Thyroid gland (tissue), 4 donors: Measurements from ENCODE around the gene MTMR4. TPM values are rescaled to one million over a fixed set of nuclear protein-coding genes. Genes with fewer than 3 reads are reported as not detected.
A peak's percentile ranks its signal among the peaks of the same experiment; 100 is the strongest.

ENCODE experiments used
- DNase-seq, 2 donors: peaks; one replicate each; pipeline ENCODE4 v3.0.0-alpha.2; 2019
- H3K27ac ChIP-seq, 3 donors: fragments of 200-600 bp; sonication (generic); 1 replicate in 2 of 3; 2 replicates in 1 of 3; pipeline ENCODE4 v1.5.1; 2016 to 2019; ENCODE audit warnings: mild to moderate bottlenecking in 1 of 3, moderate library complexity in 1 of 3
- H3K27me3 ChIP-seq: fragments of 200-600 bp; sonication (generic); one replicate; pipeline ENCODE4 v1.5.1; 2019
- H3K36me3 ChIP-seq, 2 donors: fragments of 200-600 bp; sonication (generic); one replicate each; pipeline ENCODE4 v1.5.1; 2016 to 2019
- H3K4me1 ChIP-seq, 2 donors: fragments of 200-600 bp; sonication (generic); one replicate each; pipeline ENCODE4 v1.5.1; 2017 to 2019
- H3K4me3 ChIP-seq, 3 donors: fragments of 200-600 bp; sonication (generic); replicated peaks in 1 of 3; 1 replicate in 2 of 3; 2 replicates in 1 of 3; pipeline ENCODE4 v1.5.1; 2016; ENCODE audit warnings: mild to moderate bottlenecking in 1 of 3
- H3K9me3 ChIP-seq: fragments of 200-600 bp; sonication (generic); one replicate; pipeline ENCODE4 v1.5.1; 2017
- POLR2A ChIP-seq, 2 donors: fragments of 450-650 bp; IDR thresholded peaks; one replicate each; pipeline ENCODE4 v1.6.1; 2017; ENCODE audit warnings: antibody characterized with exemption in 2 of 2, mild to moderate bottlenecking in 2 of 2, moderate library complexity in 1 of 2
- WGBS, 2 donors: methylation state at CpG; one replicate each; pipeline ENCODE4 v1.1.5; 2017; 5-methylcytosine and 5-hydroxymethylcytosine counted together
- intact Hi-C: fragments of 100-400 bp; cut with DNase I; formaldehyde crosslinking; loops from one replicate; pipeline ENCODE4 v1.15.1; 2023
- total RNA-seq, 4 donors: library from RNA; depleted of rRNA; stranded (reverse); fragments of >200 nt; gene quantifications; one replicate each; pipeline ENCODE4 v1.2.3, GENCODE V29; 2016
- TF ChIP-seq, protein P1 (sequence below), 6 experiments: fragments of 200-600 bp in 3 of 6; fragments of 450-650 bp in 3 of 6; sonication (generic) in 3 of 6; IDR thresholded peaks; one replicate each; pipeline ENCODE4 v1.5.1; 2016 to 2019; ENCODE audit warnings: antibody characterized with exemption in 6 of 6, mild to moderate bottlenecking in 2 of 6, inconsistent platforms in 1 of 6, moderate library complexity in 1 of 6

MTMR4 gene
- total RNA-seq, 4 donors from 2014 or later, result 35.1 to 97.8 (median 65.2) TPM

DNA sequence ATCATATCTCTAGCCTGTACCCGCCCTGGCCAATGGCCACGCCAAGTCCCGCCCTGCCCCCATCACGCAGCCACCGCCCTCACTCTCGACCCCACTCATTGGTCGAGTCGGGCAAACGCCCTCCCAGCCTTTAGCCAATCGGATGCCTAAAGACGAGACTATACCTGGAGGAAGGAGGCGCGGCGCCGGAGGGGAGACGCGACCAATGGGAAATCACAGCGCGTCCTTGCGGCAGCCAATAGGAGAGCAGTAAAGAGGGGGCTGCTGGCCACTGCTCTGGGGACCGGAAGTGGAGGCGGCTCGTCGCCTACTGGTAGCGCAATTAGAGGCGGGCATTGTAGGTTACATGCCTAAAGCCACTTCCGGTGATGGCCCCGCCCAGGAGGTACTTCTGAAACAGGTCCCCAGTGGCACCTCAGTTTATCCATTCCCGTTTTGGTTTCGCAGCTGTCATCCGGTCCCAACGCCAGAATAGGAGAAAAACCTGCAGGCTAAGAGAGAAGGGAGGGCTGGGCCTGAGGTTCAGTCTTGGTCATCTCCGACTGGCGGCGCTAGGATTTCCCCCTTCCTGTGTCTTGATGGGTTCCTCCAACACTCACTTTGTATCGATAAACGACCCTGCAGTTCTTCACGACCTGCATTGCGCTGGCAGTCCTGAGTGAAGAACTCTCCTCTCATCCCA is 3.6 kb upstream of the MTMR4 start:
- TF ChIP-seq POLR2A (IDR thresholded peaks at IDR 0.05), result peak in 1 of 2 donors; percentile 80
- TF ChIP-seq, protein P1, sequence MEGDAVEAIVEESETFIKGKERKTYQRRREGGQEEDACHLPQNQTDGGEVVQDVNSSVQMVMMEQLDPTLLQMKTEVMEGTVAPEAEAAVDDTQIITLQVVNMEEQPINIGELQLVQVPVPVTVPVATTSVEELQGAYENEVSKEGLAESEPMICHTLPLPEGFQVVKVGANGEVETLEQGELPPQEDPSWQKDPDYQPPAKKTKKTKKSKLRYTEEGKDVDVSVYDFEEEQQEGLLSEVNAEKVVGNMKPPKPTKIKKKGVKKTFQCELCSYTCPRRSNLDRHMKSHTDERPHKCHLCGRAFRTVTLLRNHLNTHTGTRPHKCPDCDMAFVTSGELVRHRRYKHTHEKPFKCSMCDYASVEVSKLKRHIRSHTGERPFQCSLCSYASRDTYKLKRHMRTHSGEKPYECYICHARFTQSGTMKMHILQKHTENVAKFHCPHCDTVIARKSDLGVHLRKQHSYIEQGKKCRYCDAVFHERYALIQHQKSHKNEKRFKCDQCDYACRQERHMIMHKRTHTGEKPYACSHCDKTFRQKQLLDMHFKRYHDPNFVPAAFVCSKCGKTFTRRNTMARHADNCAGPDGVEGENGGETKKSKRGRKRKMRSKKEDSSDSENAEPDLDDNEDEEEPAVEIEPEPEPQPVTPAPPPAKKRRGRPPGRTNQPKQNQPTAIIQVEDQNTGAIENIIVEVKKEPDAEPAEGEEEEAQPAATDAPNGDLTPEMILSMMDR (IDR thresholded peaks at IDR 0.05), result no peak
- H3K9me3 ChIP-seq, result no peaks in the 10 kb centered on the region
- WGBS, 2 donors, result 0 to 1% methylated on average over 19 to 37 of the region's 39 CpGs
- H3K27me3 ChIP-seq, result no peaks in the 10 kb centered on the region
- H3K4me3 ChIP-seq, result peak overlapping the region; percentile 15 to 52 (median 33)
- H3K36me3 ChIP-seq, result no peaks in the 10 kb centered on the region
- H3K27ac ChIP-seq, result peak overlapping the region; percentile 86 to 92 (median 90)
- H3K4me1 ChIP-seq, result peaks cover 27 to 50% of the 10 kb centered on the region in 2 donors
- DNase-seq, result peak; percentile 100
- intact Hi-C loops, result loop anchor here (10.0 kb wide), 1 partner anchor 117 kb away; no protein-coding TSS in a partner anchor

DNA sequence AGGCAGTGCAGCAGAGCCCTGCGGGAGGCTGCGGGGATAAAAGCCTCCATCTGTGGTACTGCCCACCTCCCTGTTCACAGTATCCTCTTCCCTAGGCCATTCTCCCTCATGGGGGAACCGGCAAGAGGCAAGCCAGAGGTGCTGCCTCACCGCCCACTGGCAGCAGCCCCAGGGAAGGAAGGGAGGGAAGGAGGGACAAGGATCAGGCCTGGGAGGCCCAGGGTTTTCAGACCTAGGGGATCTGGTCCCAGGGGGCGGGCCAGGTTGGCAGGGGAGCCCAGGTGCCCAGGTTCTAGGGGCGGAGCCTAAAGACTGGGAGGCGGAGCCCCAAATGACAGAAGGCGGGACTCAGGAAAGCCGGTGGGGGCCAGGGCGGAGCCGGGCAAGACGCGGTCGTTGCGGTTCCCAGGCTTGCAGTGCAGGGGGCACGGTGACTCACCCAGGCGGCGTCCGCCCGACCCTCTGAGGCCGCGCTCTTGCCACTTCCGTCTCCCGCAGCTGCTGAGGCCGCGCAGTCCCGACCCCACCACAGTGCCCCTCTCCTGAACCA is 3.0 kb upstream of the MTMR4 start:
- Histone ChIP-seq H3K4me3 (peak overlapping the region; percentile 33 to 52 (median 39)), H3K9me3 (no peaks in the 10 kb centered on the region), H3K36me3 (no peaks in the 10 kb centered on the region), H3K27me3 (no peaks in the 10 kb centered on the region), H3K4me1 (peaks cover 27 to 50% of the 10 kb centered on the region in 2 donors), H3K27ac (peak overlapping the region; percentile 86 to 92 (median 90))
- no peak for DNase-seq
- intact Hi-C loops, result loop anchor here (10.0 kb wide), 1 partner anchor 117 kb away; no protein-coding TSS in a partner anchor
- TF ChIP-seq, protein P1 (IDR thresholded peaks at IDR 0.05), result no peak
- TF ChIP-seq POLR2A (IDR thresholded peaks at IDR 0.05), result peak in 1 of 2 donors; percentile 24
- WGBS, 2 donors, result 0 to 1% methylated on average over 14 to 21 of the region's 27 CpGs

GRCh38 chr17:58516644-58517377 is 2.4 kb upstream of the MTMR4 start:
- peaks cover 1 to 6% of the 10 kb centered on the region in 2 donors for H3K36me3 ChIP-seq
- no peaks in the 10 kb centered on the region for H3K27me3 ChIP-seq
- no peak for TF ChIP-seq POLR2A (IDR thresholded peaks at IDR 0.05)
- TF ChIP-seq, protein P1 (IDR thresholded peaks at IDR 0.05), result no peak
- DNase-seq, result no peak
- WGBS, 2 donors, result 57 to 58% methylated on average over 2 of the region's 2 CpGs
- intact Hi-C loops, result loop anchor here (10.0 kb wide), 1 partner anchor 118 kb away; no protein-coding TSS in a partner anchor
- peaks cover 27 to 50% of the 10 kb centered on the region in 2 donors for H3K4me1 ChIP-seq
- no peaks in the 10 kb centered on the region for H3K9me3 ChIP-seq
- peak overlapping the region; percentile 86 to 92 (median 90) for H3K27ac ChIP-seq
- peak overlapping the region; percentile 33 to 52 (median 39) for H3K4me3 ChIP-seq

- no peaks in the 10 kb centered on the region for H3K27me3 ChIP-seq
- peak overlapping the region in 2 of 3 donors; percentile 70 to 73 for H3K27ac ChIP-seq
- peak overlapping the region in 1 of 3 donors; percentile 59 for H3K4me3 ChIP-seq
- TF ChIP-seq POLR2A (IDR thresholded peaks at IDR 0.05), result no peak
- TF ChIP-seq, protein P1 (IDR thresholded peaks at IDR 0.05), result no peak
- intact Hi-C loops, result loop anchor here (10.0 kb wide), 1 partner anchor 120 kb away; no protein-coding TSS in a partner anchor
- no peak for DNase-seq
- 73 to 78% methylated on average over 2 of the region's 2 CpGs for WGBS, 2 donors
- H3K36me3 ChIP-seq, result peaks cover 17 to 20% of the 10 kb centered on the region in 2 donors
- peaks cover 27 to 50% of the 10 kb centered on the region in 2 donors for H3K4me1 ChIP-seq
- H3K9me3 ChIP-seq, result no peaks in the 10 kb centered on the region
Observed at GRCh38 chr17:58515286-58515685, 848 bp upstream of the MTMR4 start.
